Measurements from ENCODE around the gene DNAAF1.
"Not testable (repeated sequence)": the region's sequence is repeated elsewhere in the genome, so short reads cannot be mapped to it uniquely, and the experiment has no call there.

The DNAAF1 gene

GRCh38 chr16:84199861-84200260, 54.8 kb downstream of the DNAAF1 start:
- WGBS: 93% methylated on average over 9 of the region's 10 CpGs
- no peak overlapping the region for H3K14ac ChIP-seq (ENCODE audit: low read length in 2 of 2)
- H2AK5ac ChIP-seq (ENCODE audit: low read length, severe bottlenecking): no peak overlapping the region
- H3K79me1 ChIP-seq (replicated peaks; ENCODE audit: low read length, poor library complexity, severe bottlenecking): no peaks in the 10 kb centered on the region
- H2BK12ac ChIP-seq (ENCODE audit: low read length in 2 of 2): no peak overlapping the region
- H3K23ac ChIP-seq (ENCODE audit: low read length in 2 of 2): no peak overlapping the region
- no peak overlapping the region for H3K4ac ChIP-seq (ENCODE audit: low read depth in 1 of 2, low read length in 2 of 2)
- no peaks in the 10 kb centered on the region for H3K36me3 ChIP-seq (ENCODE audit: control insufficient read depth in 1 of 2, insufficient read depth in 2 of 2, low read depth in 1 of 2, low read length in 2 of 2)
- no peak overlapping the region for H3K18ac ChIP-seq (ENCODE audit: low read depth in 1 of 2, low read length in 2 of 2)
- no peak overlapping the region for H3K4me3 ChIP-seq (ENCODE audit: insufficient read depth in 1 of 2, low read depth in 1 of 2, low read length in 2 of 2)
- no peak overlapping the region for H4K91ac ChIP-seq (ENCODE audit: low read length)
- no peak overlapping the region for H2AFZ ChIP-seq (ENCODE audit: low read depth, low read length)
- no peak overlapping the region for H2BK15ac ChIP-seq (ENCODE audit: low read depth, poor library complexity, severe bottlenecking)
- no peak overlapping the region for H2BK120ac ChIP-seq (ENCODE audit: low read depth, low read length)
- no peak overlapping the region for H4K8ac ChIP-seq (ENCODE audit: low read length)
- H3K9me3 ChIP-seq (ENCODE audit: control insufficient read depth, low read length): no peaks in the 10 kb centered on the region
- no peak overlapping the region for H3K4me2 ChIP-seq (ENCODE audit: low read length, poor library complexity, severe bottlenecking)
- H3K9ac ChIP-seq (ENCODE audit: low read length): no peak overlapping the region
- H2BK5ac ChIP-seq (ENCODE audit: low read depth, low read length, poor library complexity, severe bottlenecking): no peak overlapping the region
- peaks cover 5% of the 10 kb centered on the region for H3K4me1 ChIP-seq (ENCODE audit: control insufficient read depth, insufficient read depth, low read depth, low read length)
- DNase-seq: no peak
- peaks cover 16 to 53% of the 10 kb centered on the region in 2 experiments for H3K27me3 ChIP-seq (ENCODE audit: control insufficient read depth in 1 of 2, insufficient read depth in 1 of 2, low read length in 2 of 2)
- H3K27ac ChIP-seq (ENCODE audit: low read length, poor library complexity, severe bottlenecking): no peak overlapping the region

- H3K9me3 ChIP-seq (ENCODE audit: control insufficient read depth, low read length); H3K4me1 ChIP-seq (ENCODE audit: control insufficient read depth, insufficient read depth, low read depth, low read length); H4K8ac ChIP-seq (ENCODE audit: low read length); H2BK120ac ChIP-seq (ENCODE audit: low read depth, low read length); H3K27ac ChIP-seq (ENCODE audit: low read length, poor library complexity, severe bottlenecking); H2BK5ac ChIP-seq (ENCODE audit: low read depth, low read length, poor library complexity, severe bottlenecking); H3K4me2 ChIP-seq (ENCODE audit: low read length, poor library complexity, severe bottlenecking); H3K18ac ChIP-seq (ENCODE audit: low read depth in 1 of 2, low read length in 2 of 2); H3K23ac ChIP-seq (ENCODE audit: low read length in 2 of 2); H3K14ac ChIP-seq (ENCODE audit: low read length in 2 of 2); H3K9ac ChIP-seq (ENCODE audit: low read length); DNase-seq; H2AFZ ChIP-seq (ENCODE audit: low read depth, low read length); H2BK12ac ChIP-seq (ENCODE audit: low read length in 2 of 2); H2BK15ac ChIP-seq (ENCODE audit: low read depth, poor library complexity, severe bottlenecking); H3K36me3 ChIP-seq (ENCODE audit: control insufficient read depth in 1 of 2, insufficient read depth in 2 of 2, low read depth in 1 of 2, low read length in 2 of 2); H2AK5ac ChIP-seq (ENCODE audit: low read length, severe bottlenecking); H4K91ac ChIP-seq (ENCODE audit: low read length); H3K4me3 ChIP-seq (ENCODE audit: insufficient read depth in 1 of 2, low read depth in 1 of 2, low read length in 2 of 2); H3K79me1 ChIP-seq (replicated peaks; ENCODE audit: low read length, poor library complexity, severe bottlenecking); H3K4ac ChIP-seq (ENCODE audit: low read depth in 1 of 2, low read length in 2 of 2): not testable (repeated sequence)
- 97% methylated on average over 24 of the region's 26 CpGs for WGBS
- peaks cover 12 to 52% of the 10 kb centered on the region in 2 experiments for H3K27me3 ChIP-seq (ENCODE audit: control insufficient read depth in 1 of 2, insufficient read depth in 1 of 2, low read length in 2 of 2)
Measured at GRCh38 chr16:84204551-84204950, 59.4 kb downstream of the DNAAF1 start.

- H3K4me1 ChIP-seq (ENCODE audit: control insufficient read depth, insufficient read depth, low read depth, low read length); H3K36me3 ChIP-seq (ENCODE audit: control insufficient read depth in 1 of 2, insufficient read depth in 2 of 2, low read depth in 1 of 2, low read length in 2 of 2); H3K18ac ChIP-seq (ENCODE audit: low read depth in 1 of 2, low read length in 2 of 2); H3K4me2 ChIP-seq (ENCODE audit: low read length, poor library complexity, severe bottlenecking); H3K4ac ChIP-seq (ENCODE audit: low read depth in 1 of 2, low read length in 2 of 2); H3K9me3 ChIP-seq (ENCODE audit: control insufficient read depth, low read length); H3K23ac ChIP-seq (ENCODE audit: low read length in 2 of 2); H2BK120ac ChIP-seq (ENCODE audit: low read depth, low read length); H3K9ac ChIP-seq (ENCODE audit: low read length); DNase-seq; H4K91ac ChIP-seq (ENCODE audit: low read length); H2BK5ac ChIP-seq (ENCODE audit: low read depth, low read length, poor library complexity, severe bottlenecking); H3K79me1 ChIP-seq (replicated peaks; ENCODE audit: low read length, poor library complexity, severe bottlenecking); H4K8ac ChIP-seq (ENCODE audit: low read length); H2AK5ac ChIP-seq (ENCODE audit: low read length, severe bottlenecking); H2BK15ac ChIP-seq (ENCODE audit: low read depth, poor library complexity, severe bottlenecking); H3K14ac ChIP-seq (ENCODE audit: low read length in 2 of 2); H2BK12ac ChIP-seq (ENCODE audit: low read length in 2 of 2); H3K4me3 ChIP-seq (ENCODE audit: insufficient read depth in 1 of 2, low read depth in 1 of 2, low read length in 2 of 2); H2AFZ ChIP-seq (ENCODE audit: low read depth, low read length); H3K27ac ChIP-seq (ENCODE audit: low read length, poor library complexity, severe bottlenecking): not testable (repeated sequence)
- 96% methylated on average over 4 of the region's 6 CpGs for WGBS
- peaks cover 8 to 46% of the 10 kb centered on the region in 2 experiments for H3K27me3 ChIP-seq (ENCODE audit: control insufficient read depth in 1 of 2, insufficient read depth in 1 of 2, low read length in 2 of 2)
Measured at GRCh38 chr16:84205123-84205522, 60.0 kb downstream of the DNAAF1 start.

- Histone ChIP-seq H3K9me3 (ENCODE audit: control insufficient read depth, low read length) (no peaks in the 10 kb centered on the region), H3K4me1 (ENCODE audit: control insufficient read depth, insufficient read depth, low read depth, low read length) (peaks cover 7% of the 10 kb centered on the region), H3K4me3 (ENCODE audit: insufficient read depth in 1 of 2, low read depth in 1 of 2, low read length in 2 of 2) (no peak overlapping the region), H2BK120ac (ENCODE audit: low read depth, low read length) (no peak overlapping the region), H2AFZ (ENCODE audit: low read depth, low read length) (no peak overlapping the region), H3K36me3 (ENCODE audit: control insufficient read depth in 1 of 2, insufficient read depth in 2 of 2, low read depth in 1 of 2, low read length in 2 of 2) (no peaks in the 10 kb centered on the region), H3K14ac (ENCODE audit: low read length in 2 of 2) (no peak overlapping the region), H3K4ac (ENCODE audit: low read depth in 1 of 2, low read length in 2 of 2) (no peak overlapping the region), H3K4me2 (ENCODE audit: low read length, poor library complexity, severe bottlenecking) (no peak overlapping the region), H2BK15ac (ENCODE audit: low read depth, poor library complexity, severe bottlenecking) (no peak overlapping the region), H3K9ac (ENCODE audit: low read length) (no peak overlapping the region), H3K27me3 (ENCODE audit: control insufficient read depth in 1 of 2, insufficient read depth in 1 of 2, low read length in 2 of 2) (peaks cover 6 to 42% of the 10 kb centered on the region in 2 experiments), H3K79me1 (replicated peaks; ENCODE audit: low read length, poor library complexity, severe bottlenecking) (no peaks in the 10 kb centered on the region), H2BK12ac (ENCODE audit: low read length in 2 of 2) (no peak overlapping the region), H2BK5ac (ENCODE audit: low read depth, low read length, poor library complexity, severe bottlenecking) (no peak overlapping the region), H4K91ac (ENCODE audit: low read length) (no peak overlapping the region), H3K18ac (ENCODE audit: low read depth in 1 of 2, low read length in 2 of 2) (no peak overlapping the region), H4K8ac (ENCODE audit: low read length) (no peak overlapping the region), H2AK5ac (ENCODE audit: low read length, severe bottlenecking) (no peak overlapping the region), H3K23ac (ENCODE audit: low read length in 2 of 2) (no peak overlapping the region), H3K27ac (ENCODE audit: low read length, poor library complexity, severe bottlenecking) (no peak overlapping the region)
- WGBS: 88% methylated on average over 18 of the region's 18 CpGs
- DNase-seq: no peak
Measured at GRCh38 chr16:84205976-84206691, 61.0 kb downstream of the DNAAF1 start.

All from mesenchymal stem cell (in vitro differentiated cells and primary cell).